Astrocyte (in vitro differentiated cells and primary cell): Measurements from ENCODE around the gene GPX3. TPM values are rescaled to one million over a fixed set of nuclear protein-coding genes. Genes with fewer than 3 reads are reported as not detected.

Experiments used
- DNase-seq: peaks from one replicate; pipeline ENCODE4 v3.0.0-alpha.2; 2010; ENCODE audit warnings: low read depth
- FAIRE-seq: peaks from 2 replicates; lab custom pipeline; 2011; peaks lifted over from hg19 to GRCh38; lab: Jason Lieb, UNC
- H2AFZ ChIP-seq: 2 replicates; pipeline ENCODE4 v1.6.0; 2012; ENCODE audit warnings: low read depth, low read length, inconsistent platforms
- H3K27ac ChIP-seq: 2 replicates; pipeline ENCODE4 v1.5.1; 2011; ENCODE audit warnings: low read depth, low read length, inconsistent platforms
- H3K27me3 ChIP-seq: 2 replicates; pipeline ENCODE4 v1.6.0; 2011; ENCODE audit warnings: low read length, inconsistent platforms; ENCODE audit not compliant: insufficient read depth
- H3K36me3 ChIP-seq: 2 replicates; pipeline ENCODE4 v1.5.1; 2011; ENCODE audit warnings: low read length, inconsistent platforms; ENCODE audit not compliant: insufficient read depth
- H3K4me1 ChIP-seq: 2 replicates; pipeline ENCODE4 v1.5.1; 2011; ENCODE audit warnings: low read length, inconsistent platforms; ENCODE audit not compliant: insufficient read depth
- H3K4me2 ChIP-seq: 2 replicates; pipeline ENCODE4 v1.6.0; 2012; ENCODE audit warnings: low read length, inconsistent platforms
- H3K4me3 ChIP-seq: 2 replicates; pipeline ENCODE4 v1.5.1; 2011; ENCODE audit warnings: low read depth, mild to moderate bottlenecking, low read length, inconsistent platforms; ENCODE audit not compliant: insufficient read depth
- H3K79me2 ChIP-seq: 2 replicates; pipeline ENCODE4 v1.6.0; 2012; ENCODE audit warnings: mild to moderate bottlenecking, low read length, inconsistent platforms; ENCODE audit not compliant: insufficient read depth
- H3K9ac ChIP-seq: 2 replicates; pipeline ENCODE4 v1.6.0; 2012; ENCODE audit warnings: mild to moderate bottlenecking, low read length, inconsistent platforms
- H3K9me3 ChIP-seq: 2 replicates; pipeline ENCODE4 v1.5.1; 2012; ENCODE audit warnings: low read depth, mild to moderate bottlenecking, low read length, inconsistent platforms; ENCODE audit not compliant: insufficient read depth
- H4K20me1 ChIP-seq: 2 replicates; pipeline ENCODE4 v1.6.0; 2012; ENCODE audit warnings: low read length, inconsistent platforms; ENCODE audit not compliant: insufficient read depth
- H3K27ac Mint-ChIP-seq: one replicate; pipeline ENCODE4 v1.8.0; 2021; ENCODE audit warnings: mild to moderate bottlenecking, mixed read lengths; ENCODE audit not compliant: unreplicated experiment
- H3K27me3 Mint-ChIP-seq: one replicate; pipeline ENCODE4 v1.8.0; 2021; ENCODE audit warnings: low read depth, mixed read lengths; ENCODE audit not compliant: unreplicated experiment
- H3K36me3 Mint-ChIP-seq: one replicate; pipeline ENCODE4 v1.8.0; 2021; ENCODE audit warnings: low read depth, mixed read lengths; ENCODE audit not compliant: unreplicated experiment
- H3K4me1 Mint-ChIP-seq: one replicate; pipeline ENCODE4 v1.8.0; 2021; ENCODE audit warnings: low read depth, mixed read lengths; ENCODE audit not compliant: unreplicated experiment
- H3K4me3 Mint-ChIP-seq: one replicate; pipeline ENCODE4 v1.8.0; 2021; ENCODE audit warnings: mild to moderate bottlenecking, moderate library complexity, mixed read lengths; ENCODE audit not compliant: unreplicated experiment
- H3K9me3 Mint-ChIP-seq: one replicate; pipeline ENCODE4 v1.8.0; 2021; ENCODE audit warnings: mild to moderate bottlenecking, mixed read lengths; ENCODE audit not compliant: unreplicated experiment
- CTCF ChIP-seq: IDR thresholded peaks from 2 replicates; pipeline ENCODE4 v1.5.1; 2011; ENCODE audit warnings: low read depth, mild to moderate bottlenecking, inconsistent platforms, low read length, moderate library complexity; ENCODE audit not compliant: insufficient read depth
- EZH2 ChIP-seq: IDR thresholded peaks from 2 replicates; pipeline ENCODE4 v1.6.1; 2012; ENCODE audit warnings: mild to moderate bottlenecking, low read length, inconsistent platforms; ENCODE audit not compliant: insufficient read depth
- total RNA-seq: library from RNA; stranded (reverse); gene quantifications from 2 replicates; pipeline ENCODE4 v1.2.1, GENCODE V29; 2021

Gene GPX3
- total RNA-seq, 1 donor from 2014 or later = 15.6 TPM

- H3K27ac Mint-ChIP-seq = no peak overlapping the region
- no peak for FAIRE-seq
These were observed 33.5 kb downstream of the GPX3 start for GRCh38 chr5:151053796-151054462.

DNA sequence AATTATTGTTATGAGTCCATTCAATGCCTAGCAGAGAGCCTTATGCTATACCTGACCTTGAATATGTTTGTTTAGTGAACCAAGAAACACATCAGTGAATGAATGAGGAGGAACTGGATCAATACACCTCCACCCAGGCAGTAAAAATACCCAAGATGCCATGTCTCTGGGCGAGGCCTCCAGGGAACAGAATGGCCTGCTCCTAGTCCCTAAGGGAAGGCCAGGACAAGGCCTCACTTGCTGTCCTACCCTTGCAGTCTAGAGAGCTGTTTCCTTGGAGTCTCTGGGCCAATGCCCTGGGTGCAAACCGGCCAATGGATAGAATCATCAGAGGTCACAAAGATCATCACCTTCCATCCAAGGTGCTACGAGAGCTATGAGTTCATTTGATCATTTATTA, 34.3 kb downstream of the GPX3 start:
- H3K27ac ChIP-seq = no peak overlapping the region
- FAIRE-seq (no peak), DNase-seq (no peak)
- peaks cover 12% of the 10 kb centered on the region for H3K36me3 ChIP-seq
- Mint-ChIP-seq H3K27me3 (no peaks in the 10 kb centered on the region), H3K36me3 (peaks cover 24% of the 10 kb centered on the region), H3K27ac (no peak overlapping the region), H3K4me3 (no peak overlapping the region), H3K9me3 (peaks cover 2% of the 10 kb centered on the region), H3K4me1 (peaks cover 22% of the 10 kb centered on the region)
- H3K79me2 ChIP-seq = no peaks in the 10 kb centered on the region
- H3K4me2 ChIP-seq = no peak overlapping the region
- H2AFZ ChIP-seq = no peak overlapping the region
- peaks cover 23% of the 10 kb centered on the region for H4K20me1 ChIP-seq
- H3K9me3 ChIP-seq = no peaks in the 10 kb centered on the region
- H3K4me3 ChIP-seq = no peak overlapping the region
- TF ChIP-seq EZH2 (no peak), CTCF (no peak)
- peaks cover 24% of the 10 kb centered on the region for H3K4me1 ChIP-seq
- no peak overlapping the region for H3K9ac ChIP-seq
- no peaks in the 10 kb centered on the region for H3K27me3 ChIP-seq

More at GRCh38 chr5:151053796-151054462, 33.5 kb downstream of the GPX3 start:
- Histone ChIP-seq H3K4me3 (no peak overlapping the region), H3K9me3 (no peaks in the 10 kb centered on the region), H3K4me2 (no peak overlapping the region), H3K9ac (no peak overlapping the region), H3K27me3 (no peaks in the 10 kb centered on the region), H3K27ac (no peak overlapping the region), H2AFZ (no peak overlapping the region), H3K4me1 (peaks cover 16% of the 10 kb centered on the region), H3K36me3 (peaks cover 13% of the 10 kb centered on the region), H4K20me1 (peaks cover 29% of the 10 kb centered on the region), H3K79me2 (no peaks in the 10 kb centered on the region)
- H3K9me3 Mint-ChIP-seq = peaks cover 2% of the 10 kb centered on the region
- peaks cover 22% of the 10 kb centered on the region for H3K36me3 Mint-ChIP-seq
- no peak for DNase-seq
- TF ChIP-seq EZH2 = no peak
- TF ChIP-seq CTCF = no peak
- H3K4me1 Mint-ChIP-seq = peaks cover 14% of the 10 kb centered on the region
- no peak overlapping the region for H3K4me3 Mint-ChIP-seq
- no peaks in the 10 kb centered on the region for H3K27me3 Mint-ChIP-seq

GRCh38 chr5:151055336-151055735, 34.9 kb downstream of the GPX3 start:
- no peak overlapping the region for H3K9ac ChIP-seq
- Mint-ChIP-seq H3K4me3 (no peak overlapping the region), H3K9me3 (peaks cover 2% of the 10 kb centered on the region), H3K27me3 (no peaks in the 10 kb centered on the region), H3K36me3 (peaks cover 29% of the 10 kb centered on the region), H3K27ac (no peak overlapping the region), H3K4me1 (peaks cover 24% of the 10 kb centered on the region)
- no peak overlapping the region for H3K4me2 ChIP-seq
- H3K36me3 ChIP-seq = peaks cover 12% of the 10 kb centered on the region
- H3K79me2 ChIP-seq = no peaks in the 10 kb centered on the region
- H2AFZ ChIP-seq = no peak overlapping the region
- peaks cover 21% of the 10 kb centered on the region for H4K20me1 ChIP-seq
- H3K9me3 ChIP-seq = no peaks in the 10 kb centered on the region
- DNase-seq = no peak
- peaks cover 30% of the 10 kb centered on the region for H3K4me1 ChIP-seq
- H3K27ac ChIP-seq = no peak overlapping the region
- no peaks in the 10 kb centered on the region for H3K27me3 ChIP-seq
- TF ChIP-seq EZH2 = no peak
- TF ChIP-seq CTCF = no peak
- FAIRE-seq = no peak
- no peak overlapping the region for H3K4me3 ChIP-seq
